Adipocyte (in vitro differentiated cells): ENCODE results near the gene SEPTIN7.
A peak's percentile ranks its signal among the peaks of the same experiment; 100 is the strongest.

Experiments
- DNase-seq: peaks from one replicate; pipeline ENCODE4 v3.0.0-alpha.2; 2015; ENCODE audit warnings: low read depth
- H3K27me3 ChIP-seq: replicated peaks from 2 replicates; pipeline ENCODE4 v1.7.0; 2013; ENCODE audit warnings: mild to moderate bottlenecking, low read length, moderate library complexity; ENCODE audit not compliant: control insufficient read depth, insufficient read depth
- H3K36me3 ChIP-seq: 2 replicates; pipeline ENCODE4 v1.7.0; 2013; ENCODE audit warnings: low read length, mild to moderate bottlenecking, moderate library complexity; ENCODE audit not compliant: control insufficient read depth, insufficient read depth, severe bottlenecking
- H3K4me1 ChIP-seq: 2 replicates; pipeline ENCODE4 v1.7.0; 2013; ENCODE audit warnings: mild to moderate bottlenecking, low read length, moderate library complexity; ENCODE audit not compliant: control insufficient read depth, insufficient read depth
- H3K4me3 ChIP-seq: 2 replicates; pipeline ENCODE4 v1.7.0; 2013; ENCODE audit warnings: mild to moderate bottlenecking, low read length, moderate library complexity
- H3K9ac ChIP-seq: 2 replicates; pipeline ENCODE4 v1.7.0; 2013; ENCODE audit warnings: mild to moderate bottlenecking, low read length, moderate library complexity
- H3K9me3 ChIP-seq: 2 replicates; pipeline ENCODE4 v1.7.0; 2013; ENCODE audit warnings: mild to moderate bottlenecking, low read length, moderate library complexity; ENCODE audit not compliant: control insufficient read depth

The SEPTIN7 gene

GRCh38 chr7:35762781-35763180 is 38.1 kb upstream of the SEPTIN7 start:
- no peaks in the 10 kb centered on the region for H3K36me3 ChIP-seq

GRCh38 chr7:35768346-35768745 is 32.5 kb upstream of the SEPTIN7 start:
- H3K9ac ChIP-seq = no peak overlapping the region
- H3K36me3 ChIP-seq = no peaks in the 10 kb centered on the region
- H3K27me3 ChIP-seq = no peaks in the 10 kb centered on the region
- no peak for DNase-seq
- no peaks in the 10 kb centered on the region for H3K4me1 ChIP-seq
- no peak overlapping the region for H3K4me3 ChIP-seq
- H3K9me3 ChIP-seq = no peaks in the 10 kb centered on the region

More at GRCh38 chr7:35762781-35763180, 38.1 kb upstream of the SEPTIN7 start:
- no peak for DNase-seq
- Histone ChIP-seq H3K27me3 (no peaks in the 10 kb centered on the region), H3K4me1 (peaks cover 32% of the 10 kb centered on the region), H3K4me3 (no peak overlapping the region), H3K9ac (peak overlapping the region; percentile 1), H3K9me3 (no peaks in the 10 kb centered on the region)

- Histone ChIP-seq H3K27me3 (no peaks in the 10 kb centered on the region), H3K4me1 (no peaks in the 10 kb centered on the region), H3K4me3 (no peak overlapping the region), H3K9ac (no peak overlapping the region), H3K36me3 (no peaks in the 10 kb centered on the region), H3K9me3 (no peaks in the 10 kb centered on the region)
- DNase-seq = no peak
These were observed 29.1 kb upstream of the SEPTIN7 start for GRCh38 chr7:35771776-35772175.

- H3K4me1 ChIP-seq = no peaks in the 10 kb centered on the region
- no peaks in the 10 kb centered on the region for H3K9me3 ChIP-seq
- no peaks in the 10 kb centered on the region for H3K36me3 ChIP-seq
- DNase-seq = no peak
- no peak overlapping the region for H3K4me3 ChIP-seq
- H3K27me3 ChIP-seq = no peaks in the 10 kb centered on the region
- H3K9ac ChIP-seq = no peak overlapping the region
These were observed 26.9 kb upstream of the SEPTIN7 start for GRCh38 chr7:35773994-35774393.

GRCh38 chr7:35776686-35777085 is 24.2 kb upstream of the SEPTIN7 start:
- no peak overlapping the region for H3K9ac ChIP-seq
- no peak overlapping the region for H3K4me3 ChIP-seq
- no peaks in the 10 kb centered on the region for H3K36me3 ChIP-seq
- no peaks in the 10 kb centered on the region for H3K9me3 ChIP-seq
- no peak for DNase-seq
- no peaks in the 10 kb centered on the region for H3K27me3 ChIP-seq
- H3K4me1 ChIP-seq = peaks cover 3% of the 10 kb centered on the region

- Histone ChIP-seq H3K36me3 (no peaks in the 10 kb centered on the region), H3K4me3 (no peak overlapping the region), H3K9me3 (no peaks in the 10 kb centered on the region), H3K9ac (no peak overlapping the region), H3K27me3 (no peaks in the 10 kb centered on the region), H3K4me1 (peaks cover 3% of the 10 kb centered on the region)
- DNase-seq = no peak
These were observed 23.7 kb upstream of the SEPTIN7 start for GRCh38 chr7:35777121-35777520.

- H3K9me3 ChIP-seq = no peaks in the 10 kb centered on the region
- no peak overlapping the region for H3K9ac ChIP-seq
- peak; percentile 37 for DNase-seq
- H3K4me3 ChIP-seq = no peak overlapping the region
- no peaks in the 10 kb centered on the region for H3K36me3 ChIP-seq
- H3K27me3 ChIP-seq = no peaks in the 10 kb centered on the region
- peaks cover 3% of the 10 kb centered on the region for H3K4me1 ChIP-seq
These were observed 20.8 kb upstream of the SEPTIN7 start for GRCh38 chr7:35780070-35780469.

- Histone ChIP-seq H3K9ac (no peak overlapping the region), H3K4me1 (peaks cover 3% of the 10 kb centered on the region), H3K9me3 (no peaks in the 10 kb centered on the region), H3K4me3 (no peak overlapping the region), H3K27me3 (no peaks in the 10 kb centered on the region), H3K36me3 (no peaks in the 10 kb centered on the region)
- DNase-seq = peak; percentile 89
These were observed 19.6 kb upstream of the SEPTIN7 start for GRCh38 chr7:35781200-35781701.

GRCh38 chr7:35781767-35782515 is 18.9 kb upstream of the SEPTIN7 start:
- H3K36me3 ChIP-seq = no peaks in the 10 kb centered on the region
- no peak overlapping the region for H3K4me3 ChIP-seq
- no peaks in the 10 kb centered on the region for H3K27me3 ChIP-seq
- no peak overlapping the region for H3K9ac ChIP-seq
- no peaks in the 10 kb centered on the region for H3K9me3 ChIP-seq
- H3K4me1 ChIP-seq = peaks cover 3% of the 10 kb centered on the region
- DNase-seq = no peak

- H3K36me3 ChIP-seq = no peaks in the 10 kb centered on the region
- H3K4me3 ChIP-seq = no peak overlapping the region
- peaks cover under 1% of the 10 kb centered on the region for H3K9me3 ChIP-seq
- no peak for DNase-seq
- no peak overlapping the region for H3K9ac ChIP-seq
- H3K27me3 ChIP-seq = no peaks in the 10 kb centered on the region
- peaks cover 3% of the 10 kb centered on the region for H3K4me1 ChIP-seq
These were observed 16.5 kb upstream of the SEPTIN7 start for GRCh38 chr7:35784332-35784731.

GRCh38 chr7:35785250-35785649 is 15.6 kb upstream of the SEPTIN7 start:
- Histone ChIP-seq H3K9me3 (peaks cover 4% of the 10 kb centered on the region), H3K9ac (no peak overlapping the region), H3K4me3 (no peak overlapping the region), H3K4me1 (peaks cover 3% of the 10 kb centered on the region), H3K27me3 (no peaks in the 10 kb centered on the region), H3K36me3 (no peaks in the 10 kb centered on the region)
- no peak for DNase-seq

- no peak overlapping the region for H3K4me3 ChIP-seq
- H3K36me3 ChIP-seq = no peaks in the 10 kb centered on the region
- H3K27me3 ChIP-seq = no peaks in the 10 kb centered on the region
- peaks cover 4% of the 10 kb centered on the region for H3K9me3 ChIP-seq
- no peak for DNase-seq
- peaks cover 1% of the 10 kb centered on the region for H3K4me1 ChIP-seq
- no peak overlapping the region for H3K9ac ChIP-seq
These were observed 12.9 kb upstream of the SEPTIN7 start for GRCh38 chr7:35787925-35788324.
